Measurements from ENCODE around the gene PRR35.

GRCh38 chr16:553601-554296 is 6.4 kb upstream of the PRR35 start:
- TF ChIP-seq EP300 (IDR thresholded peaks at IDR 0.05) (no peak), POLR2A (IDR thresholded peaks at IDR 0.05) (no peak), CTCF (IDR thresholded peaks at IDR 0.05) (no peak), POLR2AphosphoS5 (IDR thresholded peaks at IDR 0.05) (no peak)

Data from upper lobe of left lung (tissue), 4 donors.